Measurements from ENCODE around the gene B3GALT4. TPM values are rescaled to one million over a fixed set of nuclear protein-coding genes. Genes with fewer than 3 reads are reported as not detected.
A peak's percentile ranks its signal among the peaks of the same experiment; 100 is the strongest.

B3GALT4 gene
- total and polyA plus RNA-seq, 2 of the 13 experiments (the other 11 are each of a cell fraction or from before 2014, with no cell fraction given), result 0.04 to 0.27 TPM

- TF ChIP-seq ZNF691 (CRISPR knock-in tag; IDR thresholded peaks at IDR 0.05; ENCODE audit: borderline replicate concordance, low read depth) (no peak), SOX6 (IDR thresholded peaks at IDR 0.05) (no peak), SOX6 (CRISPR knock-in tag; IDR thresholded peaks at IDR 0.05) (no peak), ATF7 (IDR thresholded peaks at IDR 0.05) (no peak), ATF7 (CRISPR knock-in tag; IDR thresholded peaks at IDR 0.05) (no peak), ZNF3 (CRISPR knock-in tag; IDR thresholded peaks at IDR 0.05) (no peak), ZNF740 (CRISPR knock-in tag; IDR thresholded peaks at IDR 0.05) (no peak), ZNF670 (CRISPR knock-in tag; IDR thresholded peaks at IDR 0.05; ENCODE audit: borderline replicate concordance) (no peak), CCAR2 (optimal IDR thresholded peaks at IDR 0.05; ENCODE audit: low read depth, low read length) (no peak), ZNF432 (CRISPR knock-in tag; IDR thresholded peaks at IDR 0.05; ENCODE audit: borderline replicate concordance) (no peak), ZMYM2 (CRISPR knock-in tag; IDR thresholded peaks at IDR 0.05) (no peak), ZNF33B (CRISPR knock-in tag; IDR thresholded peaks at IDR 0.05) (no peak), ATAD3A (CRISPR knock-in tag; IDR thresholded peaks at IDR 0.05) (no peak), NCOA2 (CRISPR knock-in tag; IDR thresholded peaks at IDR 0.05) (no peak), MXI1 (IDR thresholded peaks at IDR 0.05; ENCODE audit: borderline replicate concordance, low read depth, low read length) (peak; percentile 13; the same call in 1 of the 3 replicates), MAFG (CRISPR knock-in tag; IDR thresholded peaks at IDR 0.05) (no peak), BRF2 (CRISPR knock-in tag; IDR thresholded peaks at IDR 0.05) (no peak), UBTF (CRISPR knock-in tag; IDR thresholded peaks at IDR 0.05) (0 out of 2 replicates have a peak, but pooled peaks have one; percentile 15), CCDC6 (CRISPR knock-in tag; IDR thresholded peaks at IDR 0.05) (no peak), REST (IDR thresholded peaks at IDR 0.05; ENCODE audit: borderline replicate concordance in 1 of 2, low read depth in 1 of 2, low read length in 2 of 2) (no peak), ZNF496 (CRISPR knock-in tag; IDR thresholded peaks at IDR 0.05; ENCODE audit: insufficient replicate concordance) (no peak)
Observed at GRCh38 chr6:33297956-33298772, 21.2 kb downstream of the B3GALT4 start (continued).
